ENCODE data around the gene SCN1A.
A peak's percentile ranks its signal among the peaks of the same experiment; 100 is the strongest.

Gene SCN1A

DNA sequence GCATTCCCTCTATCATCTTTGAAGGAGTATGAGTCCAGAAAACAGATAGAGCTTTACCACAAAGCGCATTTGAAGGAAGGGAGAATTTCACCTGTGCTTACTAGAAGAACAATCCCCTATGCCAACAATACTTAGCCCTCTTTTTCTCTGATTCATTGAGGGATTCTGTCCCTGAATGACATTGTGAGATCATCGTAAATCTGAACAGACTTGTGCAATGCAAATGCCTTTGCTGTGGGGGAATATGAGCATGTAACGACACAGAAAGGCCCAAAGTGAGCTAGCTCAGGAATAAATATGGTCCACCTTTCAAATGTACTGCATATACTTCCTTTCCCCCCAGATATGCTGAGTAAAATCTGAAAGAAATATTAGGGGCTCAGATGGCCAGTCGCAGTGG is 67.6 kb downstream of the SCN1A start:
- TF ChIP-seq, protein P1, sequence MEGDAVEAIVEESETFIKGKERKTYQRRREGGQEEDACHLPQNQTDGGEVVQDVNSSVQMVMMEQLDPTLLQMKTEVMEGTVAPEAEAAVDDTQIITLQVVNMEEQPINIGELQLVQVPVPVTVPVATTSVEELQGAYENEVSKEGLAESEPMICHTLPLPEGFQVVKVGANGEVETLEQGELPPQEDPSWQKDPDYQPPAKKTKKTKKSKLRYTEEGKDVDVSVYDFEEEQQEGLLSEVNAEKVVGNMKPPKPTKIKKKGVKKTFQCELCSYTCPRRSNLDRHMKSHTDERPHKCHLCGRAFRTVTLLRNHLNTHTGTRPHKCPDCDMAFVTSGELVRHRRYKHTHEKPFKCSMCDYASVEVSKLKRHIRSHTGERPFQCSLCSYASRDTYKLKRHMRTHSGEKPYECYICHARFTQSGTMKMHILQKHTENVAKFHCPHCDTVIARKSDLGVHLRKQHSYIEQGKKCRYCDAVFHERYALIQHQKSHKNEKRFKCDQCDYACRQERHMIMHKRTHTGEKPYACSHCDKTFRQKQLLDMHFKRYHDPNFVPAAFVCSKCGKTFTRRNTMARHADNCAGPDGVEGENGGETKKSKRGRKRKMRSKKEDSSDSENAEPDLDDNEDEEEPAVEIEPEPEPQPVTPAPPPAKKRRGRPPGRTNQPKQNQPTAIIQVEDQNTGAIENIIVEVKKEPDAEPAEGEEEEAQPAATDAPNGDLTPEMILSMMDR (conservative IDR thresholded peaks at IDR 0.05; ENCODE audit: low read depth): no peak
- ChIA-PET CTCF (interaction anchor here (0.5 kb wide), 1 partner anchor 316 kb away, joined by 4 read pairs; no protein-coding TSS in a partner anchor), POLR2A (ENCODE audit: low non-redundant PET) (no interaction called here)
- no peak overlapping the region for H3K27ac ChIP-seq
- no peak for DNase-seq (ENCODE audit: low spot score)

GRCh38 chr2:166057370-166058164 is 70.3 kb downstream of the SCN1A start:
- TF ChIP-seq, protein P1 (conservative IDR thresholded peaks at IDR 0.05; ENCODE audit: low read depth): peak; percentile 31; the same call in 1 of the 2 replicates
- ChIA-PET POLR2A (ENCODE audit: low non-redundant PET) (no interaction called here), CTCF (interaction anchor here (0.5 to 3.0 kb wide), 11 partner anchors 9 to 1045 kb away, joined by 3 to 20 read pairs (median 4); partner anchors contain the start of gene SCN1A)
- H3K27ac ChIP-seq: no peak overlapping the region
- peak; percentile 3 for DNase-seq (ENCODE audit: low spot score)

DNA sequence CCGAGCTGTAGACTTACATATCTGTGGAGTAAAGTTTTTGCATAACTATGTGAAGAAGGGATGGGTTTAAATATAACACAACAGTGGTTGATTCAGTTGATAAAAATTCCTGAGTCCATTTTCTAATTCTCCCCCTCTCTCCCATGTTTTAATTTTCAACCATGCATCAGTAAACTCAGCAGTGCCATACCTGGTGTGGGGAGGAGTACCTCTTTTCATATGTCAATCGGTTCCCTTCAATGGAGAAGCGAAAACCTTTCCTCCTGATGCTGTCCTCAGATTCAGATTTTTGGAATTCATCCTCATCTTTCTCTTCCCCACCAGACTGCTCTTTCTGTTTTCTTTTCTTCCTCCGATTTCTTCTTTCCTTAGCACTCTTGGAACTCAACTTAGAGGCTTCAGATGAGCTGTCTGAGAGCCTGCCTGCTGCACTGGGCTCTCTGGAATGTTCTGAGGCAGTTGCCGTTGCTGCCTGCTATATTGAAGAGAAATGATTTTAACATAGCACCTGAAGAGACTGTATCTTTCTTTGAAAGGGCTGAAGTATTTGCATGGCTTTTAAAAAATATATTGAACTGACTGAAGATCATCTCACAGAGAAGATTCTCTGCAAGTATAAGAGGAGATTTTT is 82.9 kb downstream of the SCN1A start:
- CTCF ChIA-PET: interaction anchor here (0.7 kb wide), 2 partner anchors 13 to 90 kb away, joined by 3 read pairs; no protein-coding TSS in a partner anchor
- TF ChIP-seq, protein P1 (conservative IDR thresholded peaks at IDR 0.05; ENCODE audit: low read depth): no peak
- no peak overlapping the region for H3K27ac ChIP-seq
- no peak for DNase-seq (ENCODE audit: low spot score)
- POLR2A ChIA-PET (ENCODE audit: low non-redundant PET): no interaction called here

- no peak overlapping the region for H3K27ac ChIP-seq
- TF ChIP-seq, protein P1 (conservative IDR thresholded peaks at IDR 0.05; ENCODE audit: low read depth): no peak
- CTCF ChIA-PET: no interaction called here
- peak; percentile 3 for DNase-seq (ENCODE audit: low spot score)
- POLR2A ChIA-PET (ENCODE audit: low non-redundant PET): no interaction called here
Observed at GRCh38 chr2:166042768-166043390, 84.9 kb downstream of the SCN1A start.

- TF ChIP-seq, protein P1 (conservative IDR thresholded peaks at IDR 0.05; ENCODE audit: low read depth): no peak
- no peak overlapping the region for H3K27ac ChIP-seq
- ChIA-PET CTCF (no interaction called here), POLR2A (ENCODE audit: low non-redundant PET) (no interaction called here)
- DNase-seq (ENCODE audit: low spot score): no peak
Observed at GRCh38 chr2:166042356-166042755, 85.5 kb downstream of the SCN1A start.

DNA sequence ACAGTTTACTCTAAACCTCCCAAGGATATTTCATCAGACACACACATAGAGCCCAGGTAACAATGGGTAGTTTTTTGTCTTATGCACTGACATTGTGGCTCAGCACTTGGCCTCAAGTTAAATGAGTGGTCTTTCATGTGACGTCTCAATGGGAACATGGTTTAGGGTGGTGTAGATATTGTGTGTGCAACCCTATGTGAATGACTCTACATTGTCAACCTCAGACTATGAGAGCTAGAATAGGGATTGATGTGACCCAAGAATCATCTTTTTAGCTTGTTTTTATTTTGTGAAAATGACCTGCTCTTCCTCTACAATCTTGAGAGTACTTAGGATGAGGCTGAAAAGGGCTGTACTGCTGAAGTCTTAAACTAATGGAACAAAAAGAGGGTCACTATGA is 86.2 kb downstream of the SCN1A start:
- ChIA-PET CTCF (no interaction called here), POLR2A (ENCODE audit: low non-redundant PET) (no interaction called here)
- no peak for DNase-seq (ENCODE audit: low spot score)
- H3K27ac ChIP-seq: no peak overlapping the region
- TF ChIP-seq, protein P1 (conservative IDR thresholded peaks at IDR 0.05; ENCODE audit: low read depth): no peak
